ELR (cell line): ENCODE results near the gene MEIKIN.
"Not testable (repeated sequence)": the region's sequence is repeated elsewhere in the genome, so short reads cannot be mapped to it uniquely, and the experiment has no call there.

Source experiments
- DNase-seq: peaks from one replicate; pipeline ENCODE4 v3.0.0-alpha.2; 2015; ENCODE audit warnings: low read depth

MEIKIN gene

GRCh38 chr5:131810510-131811249 is 134.8 kb downstream of the MEIKIN start:
- peak; percentile 50 for DNase-seq

DNA sequence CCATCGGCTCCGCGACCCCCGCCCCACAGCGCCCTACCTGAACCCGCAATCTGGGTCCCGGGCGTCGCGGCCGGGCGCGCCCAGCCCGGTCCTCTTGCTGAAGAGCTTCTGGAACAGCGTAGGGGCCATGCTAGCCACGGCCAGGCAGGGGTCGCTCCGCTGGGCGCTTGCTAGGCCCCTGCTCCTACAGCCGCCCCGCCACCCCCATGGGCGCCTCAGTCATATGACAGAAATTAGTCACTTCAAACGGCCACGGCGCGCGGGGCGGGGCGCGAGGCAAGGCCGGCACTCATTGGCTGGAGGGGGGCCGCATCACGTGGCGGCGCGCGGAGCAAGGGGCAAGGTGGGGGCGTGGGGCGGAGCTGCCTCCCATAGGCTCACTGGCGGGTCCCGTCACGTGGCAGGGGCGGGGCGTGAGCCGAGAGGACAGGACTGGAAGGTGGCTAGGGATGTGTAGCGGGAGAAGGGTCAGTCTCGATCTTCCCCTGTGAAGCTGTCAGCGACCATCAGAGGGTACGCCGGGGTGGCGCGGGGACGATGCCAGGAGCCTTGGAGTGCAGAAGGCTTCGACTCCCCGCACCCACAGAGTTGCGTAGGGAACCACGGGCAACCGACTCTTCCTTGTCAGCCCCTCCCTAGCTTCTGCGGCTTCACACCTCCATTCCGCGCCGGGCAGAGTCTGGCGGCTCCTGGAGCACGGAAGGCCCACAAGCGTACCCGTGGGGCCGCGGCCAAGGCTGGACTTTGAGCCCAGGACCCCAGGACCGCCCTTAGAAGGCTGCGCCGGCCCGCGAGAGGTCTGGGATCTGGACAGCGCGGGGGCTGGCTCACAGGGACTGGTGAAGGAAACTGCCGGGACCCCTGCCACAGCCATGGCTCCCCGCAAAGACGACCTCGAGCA is 148.4 kb downstream of the MEIKIN start, which contains the start of gene FNIP1:
FNIP1 (minus strand) TSS at position 225 of the 901 bp plus-strand sequence; CDS start at position 129, 96 bp downstream.
- peak; percentile 98 for DNase-seq

DNA sequence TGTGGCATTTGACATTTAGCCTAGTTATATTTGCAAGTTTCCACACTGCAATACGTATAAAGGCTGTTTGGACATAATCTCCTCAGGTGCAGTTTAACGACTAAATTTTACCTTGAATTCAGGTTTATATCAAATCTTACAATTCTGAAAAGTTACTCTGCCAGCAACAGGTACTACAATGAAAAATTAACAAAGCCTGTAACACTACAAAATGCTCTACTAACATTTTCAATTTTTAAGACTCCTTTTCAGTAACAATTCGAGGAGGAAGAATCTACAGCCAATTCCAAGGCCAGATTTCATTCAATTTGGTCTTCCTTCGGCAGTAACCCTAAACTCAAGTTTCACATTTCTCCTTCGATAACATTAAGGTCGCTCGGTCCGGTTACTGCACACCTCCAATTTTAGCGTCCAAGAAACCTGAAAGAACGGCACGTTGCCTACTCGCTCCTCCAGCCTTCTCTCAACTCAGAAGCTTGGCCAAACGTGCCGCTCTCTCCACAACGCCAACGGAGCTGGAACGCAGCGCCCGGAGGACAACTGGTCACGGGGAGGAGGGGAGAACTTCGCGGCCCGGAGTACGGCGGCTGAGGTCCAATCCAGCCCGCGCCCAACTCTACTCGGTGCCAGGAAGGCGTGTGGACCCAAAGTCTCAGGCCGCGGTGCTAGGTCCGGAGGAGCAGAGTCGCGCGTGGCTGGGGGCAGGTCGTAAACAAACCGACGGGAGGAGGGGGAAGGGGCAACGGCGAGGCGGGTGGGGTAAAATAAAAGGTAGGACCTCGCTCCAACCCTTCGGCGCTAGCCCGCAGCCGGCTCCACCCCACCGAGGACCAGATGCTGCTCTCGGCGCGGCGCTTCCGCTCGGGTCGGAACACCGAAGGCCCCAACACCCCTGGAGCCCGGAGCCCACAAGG is 149.3 kb downstream of the MEIKIN start:
- peak; percentile 69 for DNase-seq

GRCh38 chr5:131795228-131795627 is 150.2 kb downstream of the MEIKIN start:
- peak; percentile 17 for DNase-seq

DNA sequence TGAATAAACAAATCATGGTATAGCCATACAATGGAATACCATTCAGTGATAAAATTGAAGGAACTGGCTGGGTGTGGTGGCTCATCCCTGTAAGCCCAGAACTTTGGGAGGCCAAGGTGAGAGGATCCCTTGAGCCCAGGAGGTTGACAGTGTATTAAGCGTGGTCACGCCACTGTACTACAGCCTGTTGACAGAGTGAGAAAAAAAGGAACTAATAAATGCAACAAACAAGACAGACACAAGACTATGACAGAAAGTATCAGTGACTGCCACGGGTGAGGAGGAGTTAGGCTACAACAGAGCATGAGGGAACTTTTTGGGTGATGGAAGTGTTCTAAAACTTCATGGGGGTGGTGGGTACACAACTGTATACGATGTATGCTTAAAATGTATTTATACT is 150.9 kb downstream of the MEIKIN start:
- peak; percentile 11 for DNase-seq

GRCh38 chr5:131792896-131793295 is 152.6 kb downstream of the MEIKIN start:
- DNase-seq = no peak

- DNase-seq = no peak
Measured at GRCh38 chr5:131791866-131792265, 153.6 kb downstream of the MEIKIN start.

DNA sequence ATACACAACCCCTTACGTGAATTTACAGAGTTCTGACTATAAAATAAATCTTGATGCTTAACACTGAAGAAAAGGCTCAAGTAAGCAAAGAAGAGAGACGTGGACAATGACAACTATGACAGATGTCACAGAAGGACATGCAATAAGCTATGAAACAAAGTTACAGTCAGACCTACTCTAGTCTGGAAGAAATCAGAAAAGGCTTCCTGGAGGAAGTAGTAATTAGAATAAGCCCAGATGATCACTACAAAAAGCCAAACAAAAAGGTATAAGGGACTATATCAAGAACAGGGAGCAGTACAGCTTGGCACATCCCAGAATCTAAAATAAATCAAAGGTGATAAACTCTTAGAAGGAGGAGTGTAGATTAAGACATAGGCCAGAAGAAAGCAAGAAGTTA is 154.9 kb downstream of the MEIKIN start:
- DNase-seq = no peak

DNA sequence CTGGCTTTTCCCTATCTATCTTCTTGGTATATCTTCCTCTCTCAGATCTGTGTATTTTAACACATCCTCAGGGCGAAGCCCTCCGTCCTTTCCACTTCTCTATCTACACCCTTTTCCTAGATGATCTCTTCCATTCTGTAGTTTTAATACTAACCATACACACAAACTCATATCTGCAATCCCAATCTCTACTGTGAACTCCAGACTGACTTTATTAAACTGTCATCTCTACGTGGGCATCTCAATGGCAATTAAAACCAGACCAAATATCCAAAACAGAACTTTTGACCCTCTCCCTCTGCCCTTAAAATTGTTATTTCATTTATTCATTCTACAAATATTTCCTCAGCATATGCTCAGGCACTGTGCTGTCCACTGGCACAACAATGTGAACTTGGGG is 155.7 kb downstream of the MEIKIN start:
- no peak for DNase-seq

- no peak for DNase-seq
Measured at GRCh38 chr5:131787736-131788135, 157.7 kb downstream of the MEIKIN start.

DNA sequence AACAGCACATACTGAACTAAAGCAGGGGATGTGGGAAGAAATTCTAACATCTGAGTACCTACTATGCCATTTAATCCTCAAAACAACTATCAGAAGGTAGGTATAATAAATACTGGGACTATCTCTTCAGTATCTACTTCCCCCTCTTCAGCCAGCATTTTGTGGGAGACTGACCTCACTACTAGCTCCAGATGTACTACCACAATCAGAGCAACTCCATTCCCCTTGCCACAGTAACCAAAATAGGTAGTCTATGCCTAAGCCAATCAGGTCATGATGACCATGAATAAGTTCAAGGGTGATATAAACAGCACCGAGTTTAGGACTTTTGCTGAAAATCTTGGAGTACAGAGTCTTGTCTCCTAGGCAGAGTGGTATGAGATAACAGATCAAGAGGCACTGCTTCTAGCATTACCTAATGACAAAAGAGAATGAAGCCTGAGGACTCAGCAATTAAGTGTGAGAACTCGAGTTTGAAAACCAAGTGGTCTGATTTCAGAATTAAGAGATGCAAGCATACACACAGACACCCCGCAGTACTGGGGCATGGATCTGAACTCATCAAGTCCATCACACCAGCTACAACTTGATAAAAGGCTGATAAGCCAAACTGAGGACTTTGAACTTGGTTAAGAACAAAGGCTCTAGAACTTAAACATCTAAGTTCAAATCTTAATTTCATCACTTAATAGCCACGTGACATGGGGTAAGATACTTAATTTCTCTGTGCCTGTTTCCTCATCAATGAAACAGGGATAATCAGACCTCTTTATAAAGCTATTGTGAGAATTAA is 158.4 kb downstream of the MEIKIN start:
- no peak for DNase-seq

- DNase-seq = no peak
Measured at GRCh38 chr5:131786036-131786435, 159.4 kb downstream of the MEIKIN start.

- no peak for DNase-seq
Measured at GRCh38 chr5:131783874-131784273, 161.6 kb downstream of the MEIKIN start.

DNA sequence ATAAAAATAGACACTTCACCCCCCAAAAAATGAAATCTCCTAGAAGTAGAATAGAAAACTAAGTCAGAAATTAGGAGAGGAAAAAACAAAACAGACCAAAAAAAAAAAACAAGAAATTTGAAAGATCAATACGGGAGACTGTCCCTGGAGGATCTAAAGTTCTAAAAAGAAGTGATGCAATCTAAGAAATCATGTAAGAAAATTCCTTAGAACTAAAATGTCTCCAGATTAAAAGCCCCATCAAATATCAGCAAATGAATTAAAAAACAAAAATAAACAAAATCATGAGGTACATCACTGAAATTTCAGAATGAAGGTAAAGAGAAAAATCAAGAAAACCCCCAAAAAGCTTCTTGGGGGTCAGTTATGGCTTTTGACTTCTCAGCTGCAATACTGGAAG is 162.1 kb downstream of the MEIKIN start:
- no peak for DNase-seq

DNA sequence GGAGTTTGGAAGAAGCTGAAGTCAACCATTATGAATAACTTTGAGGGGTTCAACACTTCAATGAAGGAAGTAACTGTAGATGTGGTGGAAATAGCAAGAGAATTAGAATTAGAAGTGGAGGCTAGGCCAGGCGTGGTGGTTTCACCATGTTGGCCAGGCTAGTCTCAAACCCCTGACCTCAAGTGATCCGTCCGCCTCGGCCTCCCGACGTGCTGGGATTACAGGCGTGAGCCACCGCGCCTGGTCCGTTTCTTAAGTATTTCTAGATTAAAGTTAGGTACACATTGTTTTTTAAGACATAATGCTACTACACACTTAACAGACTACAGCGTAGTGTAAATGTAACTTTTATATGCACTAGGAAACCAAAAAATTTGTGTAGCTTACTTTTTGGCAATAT is 162.7 kb downstream of the MEIKIN start:
- DNase-seq = no peak

DNA sequence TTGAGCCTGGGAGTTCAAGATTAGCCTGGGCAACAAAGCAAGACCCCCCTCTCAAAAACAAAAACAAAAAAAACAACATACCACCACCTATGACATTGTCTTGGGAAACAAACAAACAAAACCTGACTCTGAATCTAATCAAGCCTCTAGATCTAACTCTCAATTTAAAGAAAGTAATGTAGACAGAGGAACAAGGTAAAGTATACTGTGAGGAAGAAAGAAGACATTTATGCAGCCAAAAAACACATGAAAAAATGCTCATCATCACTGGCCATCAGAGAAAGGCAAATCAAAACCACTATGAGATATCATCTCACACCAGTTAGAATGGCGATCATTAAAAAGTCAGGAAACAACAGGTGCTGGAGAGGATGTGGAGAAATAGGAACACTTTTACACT is 167.3 kb downstream of the MEIKIN start:
- DNase-seq = not testable (repeated sequence)

- no peak for DNase-seq
Measured at GRCh38 chr5:131776450-131776849, 169.0 kb downstream of the MEIKIN start.

DNA sequence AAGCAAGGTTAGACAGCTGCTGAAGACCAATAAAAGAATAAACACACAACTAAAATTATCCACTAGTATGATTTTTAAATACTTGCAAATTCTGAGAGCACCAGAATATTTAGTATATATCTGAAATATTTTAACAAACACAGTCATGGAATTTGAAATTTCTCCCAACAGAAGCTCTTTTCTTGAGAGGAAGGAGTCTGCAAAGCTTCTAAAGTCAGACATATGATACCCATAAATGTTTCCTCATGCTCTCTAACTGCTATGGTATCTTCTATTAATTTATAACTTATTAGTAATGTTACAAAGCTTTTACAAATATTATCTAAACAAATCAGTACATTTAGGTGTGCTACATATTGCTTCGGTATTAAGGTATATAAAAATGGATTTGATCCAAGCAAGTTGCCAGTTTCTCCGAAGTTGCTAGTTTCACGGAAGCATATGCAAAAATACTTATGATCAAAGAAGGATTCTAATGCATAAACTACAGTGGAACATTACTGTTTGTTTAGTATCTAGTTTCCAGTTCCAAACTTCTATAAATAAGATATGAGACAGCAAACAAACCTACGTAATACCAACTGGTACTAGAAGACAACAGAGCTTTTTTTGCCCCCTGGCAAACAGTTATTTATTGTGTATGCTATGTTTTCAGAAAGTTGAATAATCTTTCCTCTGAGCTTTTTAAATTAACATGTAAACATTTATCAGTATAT is 170.7 kb downstream of the MEIKIN start:
- no peak for DNase-seq

- DNase-seq = no peak
Measured at GRCh38 chr5:131773805-131774204, 171.7 kb downstream of the MEIKIN start.

GRCh38 chr5:131771692-131772091 is 173.8 kb downstream of the MEIKIN start:
- no peak for DNase-seq

- DNase-seq = no peak
Measured at GRCh38 chr5:131769961-131770360, 175.5 kb downstream of the MEIKIN start.
